ENCODE measurements around the gene POLR1E. TPM values are rescaled to one million over a fixed set of nuclear protein-coding genes. Genes with fewer than 3 reads are reported as not detected.

Gene POLR1E
- total and polyA plus RNA-seq, 10 of the 15 experiments (the other 5 are each of a cell fraction or from before 2014, with no cell fraction given) = 13.7 to 71.3 (median 50.4) TPM

DNA sequence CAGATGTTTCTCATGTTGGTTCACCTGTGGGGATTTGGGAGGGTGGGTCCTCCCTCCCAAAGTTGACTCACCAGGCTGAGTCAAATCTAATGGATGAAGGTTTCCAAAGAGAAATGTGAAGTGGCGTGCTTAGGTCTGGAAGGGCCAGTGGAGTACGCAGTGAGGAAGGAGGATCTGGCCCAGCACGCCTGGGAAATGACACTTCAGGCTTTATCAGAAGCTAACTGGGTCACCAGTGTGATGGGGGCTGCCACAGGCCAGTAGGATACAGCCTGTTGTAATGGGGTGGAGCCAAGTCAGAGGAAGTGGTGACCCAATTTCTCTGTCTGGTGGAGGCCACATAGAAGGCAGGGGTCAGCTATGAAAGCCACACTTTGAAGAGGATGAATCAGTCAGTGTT lies 18.0 kb downstream of the POLR1E start:
- Histone ChIP-seq H3K36me3 (ENCODE audit: control insufficient read depth in 2 of 2, insufficient read depth in 2 of 2, low read length in 1 of 2) (peaks cover 12 to 37% of the 10 kb centered on the region in 2 experiments; a peak in 3 of 4 replicates), H3K4me2 (ENCODE audit: control insufficient read depth, insufficient read depth) (no peak overlapping the region), H3K9ac (ENCODE audit: control insufficient read depth, insufficient read depth, low read length) (no peak overlapping the region), H3K27me3 (replicated peaks in 1 of 2; ENCODE audit: control insufficient read depth in 2 of 2, insufficient read depth in 2 of 2, low read length in 1 of 2) (no peaks in the 10 kb centered on the region), H3K4me1 (ENCODE audit: control insufficient read depth, insufficient read depth, low read length) (no peaks in the 10 kb centered on the region), H2AFZ (ENCODE audit: control insufficient read depth, low read depth, low read length) (no peak overlapping the region), H3K79me2 (ENCODE audit: control insufficient read depth, insufficient read depth, low read length) (no peaks in the 10 kb centered on the region), H3K9me3 (replicated peaks; ENCODE audit: control insufficient read depth, insufficient read depth, low read length) (no peaks in the 10 kb centered on the region), H4K20me1 (ENCODE audit: control insufficient read depth, insufficient read depth) (no peaks in the 10 kb centered on the region), H3K4me3 (no peak overlapping the region), H3K27ac (ENCODE audit: control insufficient read depth, insufficient read depth) (no peak overlapping the region)
- 95% methylated on average over 3 of the region's 3 CpGs for WGBS (ENCODE audit: insufficient coverage, insufficient replicate concordance, low lambda C conversion rate, missing lambda C conversion rate)
- ChIA-PET POLR2A (no interaction called here), RAD21 (ENCODE audit: unreplicated experiment) (no interaction called here), CTCF (no interaction called here), SMC1A (ENCODE audit: uncharacterized antibody, unreplicated experiment) (interaction anchor here (0.9 to 1.2 kb wide), 2 partner anchors 10 to 30 kb away, joined by 3 read pairs; no protein-coding TSS in a partner anchor)
- intact Hi-C loops (cut with micrococcal nuclease; ENCODE audit: unreplicated experiment) = no loop called here
- TF ChIP-seq, protein P1, sequence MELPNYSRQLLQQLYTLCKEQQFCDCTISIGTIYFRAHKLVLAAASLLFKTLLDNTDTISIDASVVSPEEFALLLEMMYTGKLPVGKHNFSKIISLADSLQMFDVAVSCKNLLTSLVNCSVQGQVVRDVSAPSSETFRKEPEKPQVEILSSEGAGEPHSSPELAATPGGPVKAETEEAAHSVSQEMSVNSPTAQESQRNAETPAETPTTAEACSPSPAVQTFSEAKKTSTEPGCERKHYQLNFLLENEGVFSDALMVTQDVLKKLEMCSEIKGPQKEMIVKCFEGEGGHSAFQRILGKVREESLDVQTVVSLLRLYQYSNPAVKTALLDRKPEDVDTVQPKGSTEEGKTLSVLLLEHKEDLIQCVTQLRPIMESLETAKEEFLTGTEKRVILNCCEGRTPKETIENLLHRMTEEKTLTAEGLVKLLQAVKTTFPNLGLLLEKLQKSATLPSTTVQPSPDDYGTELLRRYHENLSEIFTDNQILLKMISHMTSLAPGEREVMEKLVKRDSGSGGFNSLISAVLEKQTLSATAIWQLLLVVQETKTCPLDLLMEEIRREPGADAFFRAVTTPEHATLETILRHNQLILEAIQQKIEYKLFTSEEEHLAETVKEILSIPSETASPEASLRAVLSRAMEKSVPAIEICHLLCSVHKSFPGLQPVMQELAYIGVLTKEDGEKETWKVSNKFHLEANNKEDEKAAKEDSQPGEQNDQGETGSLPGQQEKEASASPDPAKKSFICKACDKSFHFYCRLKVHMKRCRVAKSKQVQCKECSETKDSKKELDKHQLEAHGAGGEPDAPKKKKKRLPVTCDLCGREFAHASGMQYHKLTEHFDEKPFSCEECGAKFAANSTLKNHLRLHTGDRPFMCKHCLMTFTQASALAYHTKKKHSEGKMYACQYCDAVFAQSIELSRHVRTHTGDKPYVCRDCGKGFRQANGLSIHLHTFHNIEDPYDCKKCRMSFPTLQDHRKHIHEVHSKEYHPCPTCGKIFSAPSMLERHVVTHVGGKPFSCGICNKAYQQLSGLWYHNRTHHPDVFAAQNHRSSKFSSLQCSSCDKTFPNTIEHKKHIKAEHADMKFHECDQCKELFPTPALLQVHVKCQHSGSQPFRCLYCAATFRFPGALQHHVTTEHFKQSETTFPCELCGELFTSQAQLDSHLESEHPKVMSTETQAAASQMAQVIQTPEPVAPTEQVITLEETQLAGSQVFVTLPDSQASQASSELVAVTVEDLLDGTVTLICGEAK (IDR thresholded peaks at IDR 0.05; ENCODE audit: borderline replicate concordance) = no peak
- 0 out of 2 replicates have a peak, but pooled peaks have one; percentile 31 for TF ChIP-seq POLR2A (IDR thresholded peaks at IDR 0.05; ENCODE audit: low read depth, low read length)
- ATAC-seq (peak; percentile 56), FAIRE-seq (no peak), DNase-seq (ENCODE audit: low read depth, low spot score) (no peak)
- in situ Hi-C loops (cut with MboI) = no loop called here
- no TSS peak for BruUV-seq (replicated peaks)

DNA sequence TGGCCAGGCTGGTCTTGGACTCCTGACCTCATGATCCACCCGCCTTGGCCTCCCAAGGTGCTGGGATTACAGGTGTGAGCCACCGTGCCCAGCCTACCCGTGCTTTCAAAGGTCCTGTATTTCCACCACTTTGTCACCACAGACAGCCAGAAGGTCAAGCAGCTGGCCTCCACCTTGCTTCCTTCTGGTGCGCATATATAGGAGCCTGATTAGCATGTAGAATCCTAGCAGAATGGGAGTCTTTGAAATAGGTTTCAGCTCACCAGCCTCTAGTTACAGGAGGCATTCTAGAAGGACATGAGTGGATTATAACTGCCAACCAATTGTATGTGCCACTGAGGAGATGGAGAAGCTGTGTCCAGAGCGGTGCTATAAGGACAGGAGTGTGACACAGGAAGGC lies 18.9 kb downstream of the POLR1E start:
- BruUV-seq (replicated peaks) = no TSS peak
- FAIRE-seq (no peak), ATAC-seq (no peak), DNase-seq (ENCODE audit: low read depth, low spot score) (no peak)
- Histone ChIP-seq H4K20me1 (ENCODE audit: control insufficient read depth, insufficient read depth) (no peaks in the 10 kb centered on the region), H3K4me1 (ENCODE audit: control insufficient read depth, insufficient read depth, low read length) (no peaks in the 10 kb centered on the region), H2AFZ (ENCODE audit: control insufficient read depth, low read depth, low read length) (no peak overlapping the region), H3K9ac (ENCODE audit: control insufficient read depth, insufficient read depth, low read length) (no peak overlapping the region), H3K79me2 (ENCODE audit: control insufficient read depth, insufficient read depth, low read length) (no peaks in the 10 kb centered on the region), H3K9me3 (replicated peaks; ENCODE audit: control insufficient read depth, insufficient read depth, low read length) (no peaks in the 10 kb centered on the region), H3K27ac (ENCODE audit: control insufficient read depth, insufficient read depth) (no peak overlapping the region), H3K36me3 (ENCODE audit: control insufficient read depth in 2 of 2, insufficient read depth in 2 of 2, low read length in 1 of 2) (peaks cover 9 to 33% of the 10 kb centered on the region in 2 experiments; a peak in 3 of 4 replicates), H3K4me2 (ENCODE audit: control insufficient read depth, insufficient read depth) (no peak overlapping the region), H3K4me3 (no peak overlapping the region), H3K27me3 (replicated peaks in 1 of 2; ENCODE audit: control insufficient read depth in 2 of 2, insufficient read depth in 2 of 2, low read length in 1 of 2) (no peaks in the 10 kb centered on the region)
- POLR2A ChIA-PET = interaction anchor here (0.5 kb wide), 1 partner anchor 28 kb away, joined by 5 read pairs; no protein-coding TSS in a partner anchor
- intact Hi-C loops (cut with micrococcal nuclease; ENCODE audit: unreplicated experiment) (no loop called here), in situ Hi-C loops (cut with MboI) (no loop called here)
- RAD21 ChIA-PET (ENCODE audit: unreplicated experiment) = no interaction called here
- TF ChIP-seq, protein P2, sequence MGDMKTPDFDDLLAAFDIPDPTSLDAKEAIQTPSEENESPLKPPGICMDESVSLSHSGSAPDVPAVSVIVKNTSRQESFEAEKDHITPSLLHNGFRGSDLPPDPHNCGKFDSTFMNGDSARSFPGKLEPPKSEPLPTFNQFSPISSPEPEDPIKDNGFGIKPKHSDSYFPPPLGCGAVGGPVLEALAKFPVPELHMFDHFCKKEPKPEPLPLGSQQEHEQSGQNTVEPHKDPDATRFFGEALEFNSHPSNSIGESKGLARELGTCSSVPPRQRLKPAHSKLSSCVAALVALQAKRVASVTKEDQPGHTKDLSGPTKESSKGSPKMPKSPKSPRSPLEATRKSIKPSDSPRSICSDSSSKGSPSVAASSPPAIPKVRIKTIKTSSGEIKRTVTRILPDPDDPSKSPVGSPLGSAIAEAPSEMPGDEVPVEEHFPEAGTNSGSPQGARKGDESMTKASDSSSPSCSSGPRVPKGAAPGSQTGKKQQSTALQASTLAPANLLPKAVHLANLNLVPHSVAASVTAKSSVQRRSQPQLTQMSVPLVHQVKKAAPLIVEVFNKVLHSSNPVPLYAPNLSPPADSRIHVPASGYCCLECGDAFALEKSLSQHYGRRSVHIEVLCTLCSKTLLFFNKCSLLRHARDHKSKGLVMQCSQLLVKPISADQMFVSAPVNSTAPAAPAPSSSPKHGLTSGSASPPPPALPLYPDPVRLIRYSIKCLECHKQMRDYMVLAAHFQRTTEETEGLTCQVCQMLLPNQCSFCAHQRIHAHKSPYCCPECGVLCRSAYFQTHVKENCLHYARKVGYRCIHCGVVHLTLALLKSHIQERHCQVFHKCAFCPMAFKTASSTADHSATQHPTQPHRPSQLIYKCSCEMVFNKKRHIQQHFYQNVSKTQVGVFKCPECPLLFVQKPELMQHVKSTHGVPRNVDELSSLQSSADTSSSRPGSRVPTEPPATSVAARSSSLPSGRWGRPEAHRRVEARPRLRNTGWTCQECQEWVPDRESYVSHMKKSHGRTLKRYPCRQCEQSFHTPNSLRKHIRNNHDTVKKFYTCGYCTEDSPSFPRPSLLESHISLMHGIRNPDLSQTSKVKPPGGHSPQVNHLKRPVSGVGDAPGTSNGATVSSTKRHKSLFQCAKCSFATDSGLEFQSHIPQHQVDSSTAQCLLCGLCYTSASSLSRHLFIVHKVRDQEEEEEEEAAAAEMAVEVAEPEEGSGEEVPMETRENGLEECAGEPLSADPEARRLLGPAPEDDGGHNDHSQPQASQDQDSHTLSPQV (IDR thresholded peaks at IDR 0.05) = no peak
- TF ChIP-seq, protein P3, sequence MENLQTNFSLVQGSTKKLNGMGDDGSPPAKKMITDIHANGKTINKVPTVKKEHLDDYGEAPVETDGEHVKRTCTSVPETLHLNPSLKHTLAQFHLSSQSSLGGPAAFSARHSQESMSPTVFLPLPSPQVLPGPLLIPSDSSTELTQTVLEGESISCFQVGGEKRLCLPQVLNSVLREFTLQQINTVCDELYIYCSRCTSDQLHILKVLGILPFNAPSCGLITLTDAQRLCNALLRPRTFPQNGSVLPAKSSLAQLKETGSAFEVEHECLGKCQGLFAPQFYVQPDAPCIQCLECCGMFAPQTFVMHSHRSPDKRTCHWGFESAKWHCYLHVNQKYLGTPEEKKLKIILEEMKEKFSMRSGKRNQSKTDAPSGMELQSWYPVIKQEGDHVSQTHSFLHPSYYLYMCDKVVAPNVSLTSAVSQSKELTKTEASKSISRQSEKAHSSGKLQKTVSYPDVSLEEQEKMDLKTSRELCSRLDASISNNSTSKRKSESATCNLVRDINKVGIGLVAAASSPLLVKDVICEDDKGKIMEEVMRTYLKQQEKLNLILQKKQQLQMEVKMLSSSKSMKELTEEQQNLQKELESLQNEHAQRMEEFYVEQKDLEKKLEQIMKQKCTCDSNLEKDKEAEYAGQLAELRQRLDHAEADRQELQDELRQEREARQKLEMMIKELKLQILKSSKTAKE (IDR thresholded peaks at IDR 0.05; ENCODE audit: low read depth, poor library complexity, severe bottlenecking) = no peak
- no peak for TF ChIP-seq ZSCAN29 (IDR thresholded peaks at IDR 0.05)
- TF ChIP-seq RAD51 (IDR thresholded peaks at IDR 0.05) = no peak
- SMC1A ChIA-PET (ENCODE audit: uncharacterized antibody, unreplicated experiment) = no interaction called here
- CTCF ChIA-PET = no interaction called here
- WGBS (ENCODE audit: insufficient coverage, insufficient replicate concordance, low lambda C conversion rate, missing lambda C conversion rate) = 99% methylated on average over 5 of the region's 5 CpGs

Measured in GM12878 (cell line).